ENCODE results near the gene LMBR1.

Gene LMBR1

GRCh38 chr7:156932006-156932405, 39.0 kb upstream of the LMBR1 start:
- TF ChIP-seq EP300 (IDR thresholded peaks at IDR 0.05; ENCODE audit: borderline replicate concordance): no peak
- no peak for TF ChIP-seq USF1 (IDR thresholded peaks at IDR 0.05)
- no peak for TF ChIP-seq ZBTB7A (IDR thresholded peaks at IDR 0.05; ENCODE audit: low read depth)
- no peak for TF ChIP-seq RAD21 (IDR thresholded peaks at IDR 0.05; ENCODE audit: low read depth)
- TF ChIP-seq FOXM1 (IDR thresholded peaks at IDR 0.05; ENCODE audit: borderline replicate concordance, low read depth): no peak
- TF ChIP-seq REST (IDR thresholded peaks at IDR 0.05; ENCODE audit: low read depth): no peak

- TF ChIP-seq ZBTB7A (IDR thresholded peaks at IDR 0.05; ENCODE audit: low read depth) (no peak), EGR1 (IDR thresholded peaks at IDR 0.05) (no peak)
Observed at GRCh38 chr7:156929789-156930539, 37.0 kb upstream of the LMBR1 start.

- TF ChIP-seq MAX (IDR thresholded peaks at IDR 0.05) (no peak), TCF12 (IDR thresholded peaks at IDR 0.05; ENCODE audit: low read depth) (no peak), FOXM1 (IDR thresholded peaks at IDR 0.05; ENCODE audit: borderline replicate concordance, low read depth) (no peak)
Observed at GRCh38 chr7:156928406-156928747, 35.4 kb upstream of the LMBR1 start.

- no peak for TF ChIP-seq USF1 (IDR thresholded peaks at IDR 0.05)
- no peak for TF ChIP-seq EP300 (IDR thresholded peaks at IDR 0.05; ENCODE audit: borderline replicate concordance)
- TF ChIP-seq CREB1 (IDR thresholded peaks at IDR 0.05; ENCODE audit: low read depth): no peak
- TF ChIP-seq YY1 (IDR thresholded peaks at IDR 0.05; ENCODE audit: low read depth): no peak
- no peak for TF ChIP-seq RAD21 (IDR thresholded peaks at IDR 0.05; ENCODE audit: low read depth)
- TF ChIP-seq ZBTB7A (IDR thresholded peaks at IDR 0.05; ENCODE audit: low read depth): no peak
- TF ChIP-seq EGR1 (IDR thresholded peaks at IDR 0.05): no peak
- TF ChIP-seq REST (IDR thresholded peaks at IDR 0.05; ENCODE audit: low read depth): no peak
- TF ChIP-seq NFIC (IDR thresholded peaks at IDR 0.05): no peak
- no peak for TF ChIP-seq TEAD4 (IDR thresholded peaks at IDR 0.05)
Observed at GRCh38 chr7:156927571-156928405, 34.8 kb upstream of the LMBR1 start.

GRCh38 chr7:156920076-156920475, 27.1 kb upstream of the LMBR1 start:
- no peak for TF ChIP-seq TAF1 (IDR thresholded peaks at IDR 0.05; ENCODE audit: low read depth)
- TF ChIP-seq EP300 (IDR thresholded peaks at IDR 0.05; ENCODE audit: borderline replicate concordance): no peak
- TF ChIP-seq EGR1 (IDR thresholded peaks at IDR 0.05): no peak
- no peak for TF ChIP-seq RAD21 (IDR thresholded peaks at IDR 0.05; ENCODE audit: low read depth)
- no peak for TF ChIP-seq USF1 (IDR thresholded peaks at IDR 0.05)
- TF ChIP-seq TEAD4 (IDR thresholded peaks at IDR 0.05): no peak
- no peak for TF ChIP-seq TCF12 (IDR thresholded peaks at IDR 0.05; ENCODE audit: low read depth)
- TF ChIP-seq CREB1 (IDR thresholded peaks at IDR 0.05; ENCODE audit: low read depth): no peak
- TF ChIP-seq NFIC (IDR thresholded peaks at IDR 0.05): no peak
- TF ChIP-seq MAX (IDR thresholded peaks at IDR 0.05): no peak
- no peak for TF ChIP-seq YY1 (IDR thresholded peaks at IDR 0.05; ENCODE audit: low read depth)
- TF ChIP-seq CEBPB (IDR thresholded peaks at IDR 0.05): no peak
